ENCODE data around the gene THRB. TPM values are rescaled to one million over a fixed set of nuclear protein-coding genes. Genes with fewer than 3 reads are reported as not detected.
A peak's percentile ranks its signal among the peaks of the same experiment; 100 is the strongest.

THRB gene
- total and polyA plus RNA-seq, 5 donors from 2014 or later, result 0.30 TPM; not detected in 4

DNA sequence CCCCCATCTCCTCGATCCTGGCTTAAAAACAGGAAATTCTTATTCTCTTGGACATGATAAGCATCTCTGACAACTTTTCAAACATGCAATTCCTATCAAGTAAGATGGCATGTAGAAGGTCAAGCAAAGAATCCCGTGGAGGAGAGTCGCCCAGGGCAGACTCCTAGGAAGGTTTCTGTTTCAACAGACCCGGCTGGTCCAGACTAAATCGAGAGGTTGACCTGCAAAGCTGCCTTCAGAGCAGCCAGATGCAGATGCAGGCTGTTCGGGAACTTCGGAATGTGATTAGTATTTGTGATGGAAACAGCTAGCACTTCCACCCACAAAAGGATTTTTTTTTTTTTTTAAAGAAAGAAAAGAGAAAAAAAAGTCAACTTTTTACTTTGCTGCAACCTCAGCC lies 332.8 kb downstream of the THRB start:
- H3K36me3 Mint-ChIP-seq, result no peaks in the 10 kb centered on the region
- no peak overlapping the region for H3K27ac Mint-ChIP-seq
- peaks cover 0 to 2% (median 0%) of the 10 kb centered on the region in 7 donors for H3K9me3 Mint-ChIP-seq
- Histone ChIP-seq H3K27ac (ENCODE audit: insufficient read depth, low read length, poor library complexity, severe bottlenecking) (no peak overlapping the region), H3K27me3 (ENCODE audit: control insufficient read depth, insufficient read depth, low read length) (no peaks in the 10 kb centered on the region), H3K9me3 (ENCODE audit: control insufficient read depth in 2 of 2, low read length in 2 of 2) (no peaks in the 10 kb centered on the region), H3K4me1 (ENCODE audit: control insufficient read depth, insufficient read depth, low read length, poor library complexity, severe bottlenecking) (no peaks in the 10 kb centered on the region), H3K36me3 (ENCODE audit: control insufficient read depth, insufficient read depth, low read length) (no peaks in the 10 kb centered on the region), H3K4me3 (ENCODE audit: low read depth, low read length) (no peak overlapping the region)
- ATAC-seq (ENCODE audit: low read depth in 2 of 2), result no peak
- peaks cover 14% of the 10 kb centered on the region for H3K27me3 Mint-ChIP-seq
- peaks cover 0 to 2% (median 1%) of the 10 kb centered on the region in 4 donors for H3K4me1 Mint-ChIP-seq
- H3K4me3 Mint-ChIP-seq, result no peak overlapping the region
- no peak for DNase-seq

DNA sequence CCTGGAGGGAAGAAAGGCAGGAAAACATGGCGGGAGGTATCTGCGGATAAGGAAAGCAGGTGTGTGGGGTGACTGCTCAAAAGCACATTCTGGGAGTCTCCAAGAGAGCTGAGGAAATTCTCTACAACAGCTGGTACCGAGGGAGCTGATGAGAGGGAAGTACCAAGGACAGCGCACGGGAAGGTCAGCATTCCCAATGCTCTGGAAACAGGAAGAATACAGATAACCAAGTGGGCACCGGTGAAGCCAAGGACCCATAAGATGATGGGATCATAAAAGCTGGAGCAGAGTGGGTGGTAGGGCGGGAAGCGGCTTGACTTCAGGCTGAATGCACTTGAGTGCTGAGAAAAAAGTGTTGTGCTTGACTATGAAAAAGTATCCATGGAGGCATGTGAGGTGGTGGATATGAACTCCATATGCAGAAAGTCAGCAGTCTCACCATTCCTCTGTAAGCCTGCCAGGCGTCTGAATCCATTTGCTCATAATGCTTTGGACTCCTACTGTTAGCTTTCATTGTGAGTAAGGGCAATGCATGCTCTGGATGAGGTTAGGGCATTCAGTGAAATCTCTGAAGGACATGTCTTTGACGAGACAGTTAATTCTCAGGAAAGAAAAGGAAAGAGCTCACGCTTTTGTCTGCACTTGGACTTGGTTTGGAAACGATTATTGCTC lies 334.1 kb downstream of the THRB start:
- no peaks in the 10 kb centered on the region for H3K27me3 ChIP-seq (ENCODE audit: control insufficient read depth, insufficient read depth, low read length)
- H3K9me3 ChIP-seq (ENCODE audit: control insufficient read depth in 2 of 2, low read length in 2 of 2), result no peaks in the 10 kb centered on the region
- ATAC-seq (ENCODE audit: low read depth in 2 of 2), result no peak

DNA sequence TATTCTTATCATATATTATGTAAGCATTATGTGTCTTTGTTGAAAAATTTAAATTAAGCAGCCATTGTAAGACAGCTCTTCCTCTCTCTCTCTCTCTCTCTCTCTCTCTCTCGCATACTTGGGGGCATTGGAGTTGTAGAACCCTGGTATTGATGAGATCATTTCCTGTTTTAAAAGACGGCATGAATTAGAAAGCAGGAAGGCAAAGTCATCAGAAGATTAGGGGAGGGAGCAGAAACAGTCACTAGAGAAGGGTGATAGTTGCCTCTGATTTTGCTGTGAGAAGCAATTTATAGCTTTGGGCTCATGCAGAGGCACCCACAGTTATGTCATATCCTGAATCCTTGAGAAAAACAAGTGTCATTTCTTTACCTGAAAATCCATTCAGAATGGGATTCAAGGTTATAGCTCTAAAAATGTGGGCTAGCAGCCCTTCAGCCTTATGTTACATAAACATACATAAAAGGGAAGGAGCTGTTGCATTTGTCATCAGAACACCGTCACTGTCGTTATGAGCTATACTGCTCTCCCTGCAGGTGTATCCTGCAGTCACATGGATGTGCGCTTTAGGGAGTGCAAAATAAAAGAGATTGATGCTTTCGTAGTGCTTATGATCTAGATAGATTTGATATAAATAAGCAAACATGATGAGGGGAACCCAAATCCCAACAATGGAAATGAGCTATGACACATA lies 335.7 kb downstream of the THRB start:
- peaks cover 0 to 2% (median 1%) of the 10 kb centered on the region in 4 donors for H3K4me1 Mint-ChIP-seq

More for the DNA sequence above, 334.1 kb downstream of the THRB start:
- no peak overlapping the region for H3K4me3 ChIP-seq (ENCODE audit: low read depth, low read length)
- H3K4me1 Mint-ChIP-seq, result peaks cover 0 to 2% (median 1%) of the 10 kb centered on the region in 4 donors
- H3K27ac ChIP-seq (ENCODE audit: insufficient read depth, low read length, poor library complexity, severe bottlenecking), result no peak overlapping the region
- H3K27ac Mint-ChIP-seq, result peak overlapping the region in 2 of 3 donors; percentile 42 to 45
- peaks cover 14% of the 10 kb centered on the region for H3K27me3 Mint-ChIP-seq
- peaks cover 0 to 2% (median 0%) of the 10 kb centered on the region in 7 donors for H3K9me3 Mint-ChIP-seq
- peak overlapping the region in 1 of 4 donors; percentile 87 for H3K4me3 Mint-ChIP-seq
- H3K36me3 ChIP-seq (ENCODE audit: control insufficient read depth, insufficient read depth, low read length), result no peaks in the 10 kb centered on the region
- H3K36me3 Mint-ChIP-seq, result no peaks in the 10 kb centered on the region
- DNase-seq, result no peak
- no peaks in the 10 kb centered on the region for H3K4me1 ChIP-seq (ENCODE audit: control insufficient read depth, insufficient read depth, low read length, poor library complexity, severe bottlenecking)

DNA sequence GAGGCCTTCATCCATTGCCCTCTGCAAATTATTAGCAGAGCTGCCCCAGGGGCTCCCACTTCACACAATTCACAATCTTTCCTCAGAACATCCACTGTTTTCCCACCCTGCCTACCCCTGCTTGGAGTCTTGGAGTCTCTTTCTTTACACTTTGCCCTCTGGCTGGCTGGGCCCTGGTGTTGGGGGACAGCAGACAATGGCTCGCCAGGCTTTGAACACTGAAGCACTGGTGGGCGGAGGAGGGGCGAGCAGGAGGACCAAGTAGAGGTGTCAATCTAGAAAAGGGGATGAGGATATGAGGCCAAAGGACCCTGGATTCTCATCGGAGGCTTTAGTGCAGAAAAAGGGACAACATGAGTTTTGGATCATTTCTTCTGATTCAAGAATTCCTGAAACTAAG lies 337.5 kb downstream of the THRB start:
- H3K36me3 ChIP-seq (ENCODE audit: control insufficient read depth, insufficient read depth, low read length), result no peaks in the 10 kb centered on the region
- DNase-seq, result no peak
- H3K36me3 Mint-ChIP-seq, result no peaks in the 10 kb centered on the region
- ATAC-seq (ENCODE audit: low read depth in 2 of 2), result no peak
- no peak overlapping the region for H3K4me3 Mint-ChIP-seq
- H3K27me3 Mint-ChIP-seq, result peaks cover 10% of the 10 kb centered on the region
- peaks cover 0 to 2% (median 1%) of the 10 kb centered on the region in 4 donors for H3K4me1 Mint-ChIP-seq
- no peak overlapping the region for H3K27ac ChIP-seq (ENCODE audit: insufficient read depth, low read length, poor library complexity, severe bottlenecking)
- no peaks in the 10 kb centered on the region for H3K27me3 ChIP-seq (ENCODE audit: control insufficient read depth, insufficient read depth, low read length)
- no peaks in the 10 kb centered on the region for H3K4me1 ChIP-seq (ENCODE audit: control insufficient read depth, insufficient read depth, low read length, poor library complexity, severe bottlenecking)
- H3K9me3 ChIP-seq (ENCODE audit: control insufficient read depth in 2 of 2, low read length in 2 of 2), result no peaks in the 10 kb centered on the region
- H3K4me3 ChIP-seq (ENCODE audit: low read depth, low read length), result no peak overlapping the region
- H3K27ac Mint-ChIP-seq, result no peak overlapping the region
- H3K9me3 Mint-ChIP-seq, result peaks cover 0 to 2% (median 0%) of the 10 kb centered on the region in 7 donors

More for the DNA sequence above, 335.7 kb downstream of the THRB start:
- no peaks in the 10 kb centered on the region for H3K36me3 ChIP-seq (ENCODE audit: control insufficient read depth, insufficient read depth, low read length)
- peaks cover 0 to 2% (median 0%) of the 10 kb centered on the region in 7 donors for H3K9me3 Mint-ChIP-seq
- H3K4me1 ChIP-seq (ENCODE audit: control insufficient read depth, insufficient read depth, low read length, poor library complexity, severe bottlenecking), result no peaks in the 10 kb centered on the region
- H3K4me3 Mint-ChIP-seq, result no peak overlapping the region
- DNase-seq (peak in 1 of 3 donors; percentile 11), ATAC-seq (ENCODE audit: low read depth in 2 of 2) (no peak)
- no peak overlapping the region for H3K27ac ChIP-seq (ENCODE audit: insufficient read depth, low read length, poor library complexity, severe bottlenecking)
- H3K36me3 Mint-ChIP-seq, result no peaks in the 10 kb centered on the region
- H3K27ac Mint-ChIP-seq, result no peak overlapping the region
- no peaks in the 10 kb centered on the region for H3K9me3 ChIP-seq (ENCODE audit: control insufficient read depth in 2 of 2, low read length in 2 of 2)
- no peak overlapping the region for H3K4me3 ChIP-seq (ENCODE audit: low read depth, low read length)
- peaks cover 14% of the 10 kb centered on the region for H3K27me3 Mint-ChIP-seq
- no peaks in the 10 kb centered on the region for H3K27me3 ChIP-seq (ENCODE audit: control insufficient read depth, insufficient read depth, low read length)

DNA sequence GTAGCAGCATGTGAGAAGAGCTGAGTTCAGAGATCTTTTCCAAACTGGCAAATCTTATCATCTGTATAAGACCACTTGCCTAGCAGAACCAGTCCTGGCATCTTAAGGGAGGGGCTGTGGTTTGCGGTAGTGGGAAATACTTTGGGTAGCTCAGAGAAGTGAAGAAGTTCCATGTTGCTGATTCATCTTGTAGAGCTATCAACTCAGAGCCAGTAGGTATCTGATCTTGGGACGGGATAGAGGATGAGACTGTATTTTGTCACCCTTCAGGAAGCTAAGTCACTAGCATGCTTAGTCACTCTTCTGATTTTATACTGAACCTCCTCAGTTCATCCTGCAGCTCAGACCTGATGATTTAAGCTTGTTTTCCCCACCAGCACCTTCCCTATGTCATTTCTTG lies 338.2 kb downstream of the THRB start:
- H3K9me3 Mint-ChIP-seq, result peaks cover 0 to 2% (median 0%) of the 10 kb centered on the region in 7 donors
- peaks cover 10% of the 10 kb centered on the region for H3K27me3 Mint-ChIP-seq
- H3K36me3 Mint-ChIP-seq, result no peaks in the 10 kb centered on the region

DNA sequence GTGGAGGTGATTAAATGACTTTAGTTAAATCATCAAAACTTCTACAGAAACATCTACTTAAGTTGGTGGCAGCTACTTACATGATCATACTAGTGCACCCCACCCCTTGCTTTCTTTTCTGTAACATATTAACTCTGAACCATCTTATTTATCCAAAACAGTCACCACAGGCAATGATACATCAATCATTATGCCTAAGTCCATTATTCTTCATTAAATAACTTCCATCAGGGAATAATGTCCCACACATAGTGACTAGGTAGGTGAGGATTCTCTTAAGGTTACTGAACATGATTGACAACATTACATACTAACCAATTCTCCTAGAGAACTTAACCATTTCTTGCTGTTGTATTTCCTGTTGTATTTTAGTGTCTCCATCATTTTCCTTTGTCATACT lies 339.4 kb downstream of the THRB start:
- DNase-seq, result no peak
- Mint-ChIP-seq H3K36me3 (no peaks in the 10 kb centered on the region), H3K27ac (no peak overlapping the region)

More for the DNA sequence above, 338.2 kb downstream of the THRB start:
- no peaks in the 10 kb centered on the region for H3K4me1 ChIP-seq (ENCODE audit: control insufficient read depth, insufficient read depth, low read length, poor library complexity, severe bottlenecking)
- H3K27ac ChIP-seq (ENCODE audit: insufficient read depth, low read length, poor library complexity, severe bottlenecking), result no peak overlapping the region
- H3K27ac Mint-ChIP-seq, result no peak overlapping the region
- H3K4me1 Mint-ChIP-seq, result peaks cover 0 to 2% (median 1%) of the 10 kb centered on the region in 4 donors
- H3K36me3 ChIP-seq (ENCODE audit: control insufficient read depth, insufficient read depth, low read length), result no peaks in the 10 kb centered on the region
- H3K4me3 ChIP-seq (ENCODE audit: low read depth, low read length), result no peak overlapping the region
- no peak for ATAC-seq (ENCODE audit: low read depth in 2 of 2)
- H3K4me3 Mint-ChIP-seq, result no peak overlapping the region
- no peaks in the 10 kb centered on the region for H3K9me3 ChIP-seq (ENCODE audit: control insufficient read depth in 2 of 2, low read length in 2 of 2)
- DNase-seq, result no peak
- no peaks in the 10 kb centered on the region for H3K27me3 ChIP-seq (ENCODE audit: control insufficient read depth, insufficient read depth, low read length)

DNA sequence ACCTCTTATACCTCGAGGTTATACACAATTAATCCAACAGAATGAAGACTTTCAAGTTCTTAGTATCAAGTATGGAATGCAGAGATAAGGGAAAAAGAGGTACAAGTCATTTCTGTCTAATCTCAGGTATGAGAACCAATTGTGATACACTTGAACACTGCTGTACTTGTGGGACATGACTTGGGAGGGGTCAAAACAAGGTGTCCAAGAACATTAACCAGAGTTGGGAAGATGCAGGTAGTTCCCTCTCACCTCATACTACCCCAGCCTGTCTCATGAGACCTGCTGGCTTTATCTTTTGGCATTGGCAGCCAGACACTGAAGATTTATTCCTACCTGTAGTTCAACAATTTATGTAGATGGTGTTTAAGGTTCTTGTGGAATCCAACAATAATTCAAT lies 339.9 kb downstream of the THRB start:
- no peak overlapping the region for H3K4me3 Mint-ChIP-seq
- peaks cover 0 to 2% (median under 1%) of the 10 kb centered on the region in 4 donors for H3K4me1 Mint-ChIP-seq

More for the DNA sequence above, 339.4 kb downstream of the THRB start:
- Histone ChIP-seq H3K9me3 (ENCODE audit: control insufficient read depth in 2 of 2, low read length in 2 of 2) (no peaks in the 10 kb centered on the region), H3K4me1 (ENCODE audit: control insufficient read depth, insufficient read depth, low read length, poor library complexity, severe bottlenecking) (no peaks in the 10 kb centered on the region), H3K36me3 (ENCODE audit: control insufficient read depth, insufficient read depth, low read length) (no peaks in the 10 kb centered on the region), H3K4me3 (ENCODE audit: low read depth, low read length) (no peak overlapping the region), H3K27me3 (ENCODE audit: control insufficient read depth, insufficient read depth, low read length) (no peaks in the 10 kb centered on the region), H3K27ac (ENCODE audit: insufficient read depth, low read length, poor library complexity, severe bottlenecking) (no peak overlapping the region)
- peaks cover 0 to 2% (median 0%) of the 10 kb centered on the region in 7 donors for H3K9me3 Mint-ChIP-seq
- peaks cover 0 to 2% (median 1%) of the 10 kb centered on the region in 4 donors for H3K4me1 Mint-ChIP-seq
- peaks cover 10% of the 10 kb centered on the region for H3K27me3 Mint-ChIP-seq
- ATAC-seq (ENCODE audit: low read depth in 2 of 2), result no peak
- H3K4me3 Mint-ChIP-seq, result no peak overlapping the region

More for the DNA sequence above, 339.9 kb downstream of the THRB start:
- DNase-seq (no peak), ATAC-seq (ENCODE audit: low read depth in 2 of 2) (no peak)
- H3K4me3 ChIP-seq (ENCODE audit: low read depth, low read length), result no peak overlapping the region
- H3K9me3 ChIP-seq (ENCODE audit: control insufficient read depth in 2 of 2, low read length in 2 of 2), result no peaks in the 10 kb centered on the region
- Mint-ChIP-seq H3K36me3 (no peaks in the 10 kb centered on the region), H3K27me3 (peaks cover 6% of the 10 kb centered on the region), H3K27ac (no peak overlapping the region), H3K9me3 (peaks cover 0 to under 1% (median 0%) of the 10 kb centered on the region in 7 donors)
- no peaks in the 10 kb centered on the region for H3K27me3 ChIP-seq (ENCODE audit: control insufficient read depth, insufficient read depth, low read length)
- H3K27ac ChIP-seq (ENCODE audit: insufficient read depth, low read length, poor library complexity, severe bottlenecking), result no peak overlapping the region
- no peaks in the 10 kb centered on the region for H3K36me3 ChIP-seq (ENCODE audit: control insufficient read depth, insufficient read depth, low read length)
- H3K4me1 ChIP-seq (ENCODE audit: control insufficient read depth, insufficient read depth, low read length, poor library complexity, severe bottlenecking), result no peaks in the 10 kb centered on the region
